ENCODE results near the gene CREM.

CREM gene

GRCh38 chr10:35140727-35141126 lies 14.1 kb downstream of the CREM start:
- TF ChIP-seq SPI1 (IDR thresholded peaks at IDR 0.05; ENCODE audit: borderline replicate concordance, low read depth): no peak
- no peak for TF ChIP-seq REST (IDR thresholded peaks at IDR 0.05; ENCODE audit: insufficient replicate concordance, low read depth)
- no peak for TF ChIP-seq GABPA (IDR thresholded peaks at IDR 0.05; ENCODE audit: low read depth)
- no peak for TF ChIP-seq POLR2AphosphoS5 (IDR thresholded peaks at IDR 0.05; ENCODE audit: low read depth)

GRCh38 chr10:35150308-35150707 lies 23.7 kb downstream of the CREM start:
- Histone ChIP-seq H3K4me3 (replicated peaks; ENCODE audit: insufficient read depth, low read length) (no peak overlapping the region), H3K27me3 (ENCODE audit: insufficient read depth, poor library complexity, severe bottlenecking) (no peaks in the 10 kb centered on the region), H3K27ac (replicated peaks) (no peak overlapping the region)
- no peak for DNase-seq (ENCODE audit: low read depth in 1 of 2, low spot score in 1 of 2)
- TF ChIP-seq SPI1 (IDR thresholded peaks at IDR 0.05; ENCODE audit: borderline replicate concordance, low read depth) (no peak), REST (IDR thresholded peaks at IDR 0.05; ENCODE audit: insufficient replicate concordance, low read depth) (no peak), POLR2AphosphoS5 (IDR thresholded peaks at IDR 0.05; ENCODE audit: low read depth) (no peak), GABPA (IDR thresholded peaks at IDR 0.05; ENCODE audit: low read depth) (no peak), CTCF (IDR thresholded peaks at IDR 0.05; ENCODE audit: insufficient read depth, low read length) (no peak)

More at GRCh38 chr10:35140727-35141126, 14.1 kb downstream of the CREM start:
- Histone ChIP-seq H3K27me3 (ENCODE audit: insufficient read depth, poor library complexity, severe bottlenecking) (no peaks in the 10 kb centered on the region), H3K27ac (replicated peaks) (no peak overlapping the region), H3K4me3 (replicated peaks; ENCODE audit: insufficient read depth, low read length) (no peak overlapping the region)
- no peak for DNase-seq (ENCODE audit: low read depth in 1 of 2, low spot score in 1 of 2)

GRCh38 chr10:35152992-35153391 lies 26.3 kb downstream of the CREM start:
- TF ChIP-seq GABPA (IDR thresholded peaks at IDR 0.05; ENCODE audit: low read depth): no peak
- DNase-seq (ENCODE audit: low read depth in 1 of 2, low spot score in 1 of 2): no peak
- Histone ChIP-seq H3K27me3 (ENCODE audit: insufficient read depth, poor library complexity, severe bottlenecking) (no peaks in the 10 kb centered on the region), H3K27ac (replicated peaks) (no peak overlapping the region), H3K4me3 (replicated peaks; ENCODE audit: insufficient read depth, low read length) (no peak overlapping the region)

- no peaks in the 10 kb centered on the region for H3K27me3 ChIP-seq (ENCODE audit: insufficient read depth, poor library complexity, severe bottlenecking)
- TF ChIP-seq REST (IDR thresholded peaks at IDR 0.05; ENCODE audit: insufficient replicate concordance, low read depth): no peak
- TF ChIP-seq CTCF (IDR thresholded peaks at IDR 0.05; ENCODE audit: insufficient read depth, low read length): no peak
- TF ChIP-seq POLR2AphosphoS5 (IDR thresholded peaks at IDR 0.05; ENCODE audit: low read depth): no peak
- TF ChIP-seq GABPA (IDR thresholded peaks at IDR 0.05; ENCODE audit: low read depth): no peak
- TF ChIP-seq SPI1 (IDR thresholded peaks at IDR 0.05; ENCODE audit: borderline replicate concordance, low read depth): no peak
- H3K4me3 ChIP-seq (replicated peaks; ENCODE audit: insufficient read depth, low read length): no peak overlapping the region
- DNase-seq (ENCODE audit: low read depth in 1 of 2, low spot score in 1 of 2): no peak
- H3K27ac ChIP-seq (replicated peaks): no peak overlapping the region
These were observed 27.1 kb downstream of the CREM start for GRCh38 chr10:35153716-35154115.
